Keratinocyte (primary cell): ENCODE measurements around the gene FNDC7. TPM values are rescaled to one million over a fixed set of nuclear protein-coding genes. Genes with fewer than 3 reads are reported as not detected.

Experiments
- DNase-seq: peaks from one replicate; pipeline ENCODE4 v3.0.0-alpha.2; 2011; ENCODE audit warnings: low read depth, missing footprints, low spot score
- FAIRE-seq: peaks from 2 replicates; lab custom pipeline; 2011; peaks lifted over from hg19 to GRCh38; lab: Jason Lieb, UNC
- H2AFZ ChIP-seq: 2 replicates; pipeline ENCODE4 v1.6.0; 2012; ENCODE audit warnings: low read length, control low read depth, inconsistent platforms; ENCODE audit not compliant: control insufficient read depth
- H3K27ac ChIP-seq: 2 replicates; pipeline ENCODE4 v1.5.1; 2011; ENCODE audit warnings: low read length; ENCODE audit not compliant: control insufficient read depth, insufficient read depth
- H3K27me3 ChIP-seq: 3 replicates; pipeline ENCODE4 v1.6.0; 2011; ENCODE audit warnings: low read length; ENCODE audit not compliant: control insufficient read depth, insufficient read depth; ENCODE audit errors: extremely low read depth
- H3K36me3 ChIP-seq, 2 experiments: 2 replicates in 1 of 2; 3 replicates in 1 of 2; pipeline ENCODE4 v1.5.1; 2011; ENCODE audit warnings: low read length in 2 of 2, mild to moderate bottlenecking in 1 of 2; ENCODE audit not compliant: control insufficient read depth in 2 of 2, insufficient read depth in 2 of 2; ENCODE audit errors: extremely low read depth in 1 of 2
- H3K4me1 ChIP-seq: 3 replicates; pipeline ENCODE4 v1.5.1; 2011; ENCODE audit warnings: low read length; ENCODE audit not compliant: control insufficient read depth, insufficient read depth; ENCODE audit errors: extremely low read depth
- H3K4me2 ChIP-seq: 3 replicates; pipeline ENCODE4 v1.6.0; 2011; ENCODE audit warnings: low read depth, low read length; ENCODE audit not compliant: control insufficient read depth, insufficient read depth; ENCODE audit errors: extremely low read depth
- H3K4me3 ChIP-seq, 3 experiments: fragments of 200-600 bp in 1 of 3; sonication (generic) in 1 of 3; 2 replicates in 2 of 3; 3 replicates in 1 of 3; pipeline ENCODE4 v1.5.1; 2011 to 2016; ENCODE audit warnings: low read length in 3 of 3, mild to moderate bottlenecking in 3 of 3, control low read depth in 2 of 3, inconsistent platforms in 1 of 3, low read depth in 1 of 3, mixed read lengths in 1 of 3, mixed run types in 1 of 3, moderate library complexity in 1 of 3; ENCODE audit not compliant: control insufficient read depth in 2 of 3, insufficient read depth in 2 of 3; ENCODE audit errors: extremely low read depth in 1 of 3
- H3K79me2 ChIP-seq: 2 replicates; pipeline ENCODE4 v1.6.0; 2012; ENCODE audit warnings: low read length; ENCODE audit not compliant: control insufficient read depth, insufficient read depth
- H3K9ac ChIP-seq: 3 replicates; pipeline ENCODE4 v1.6.0; 2011; ENCODE audit warnings: low read length; ENCODE audit not compliant: control insufficient read depth, insufficient read depth; ENCODE audit errors: extremely low read depth
- H3K9me1 ChIP-seq: 3 replicates; pipeline ENCODE4 v1.6.0; 2011; ENCODE audit warnings: low read length; ENCODE audit not compliant: control insufficient read depth, insufficient read depth; ENCODE audit errors: extremely low read depth
- H3K9me3 ChIP-seq: 2 replicates; pipeline ENCODE4 v1.5.1; 2012; ENCODE audit warnings: low read depth, low read length; ENCODE audit not compliant: control insufficient read depth
- H4K20me1 ChIP-seq: 3 replicates; pipeline ENCODE4 v1.6.0; 2011; ENCODE audit warnings: low read length; ENCODE audit not compliant: control insufficient read depth, insufficient read depth; ENCODE audit errors: extremely low read depth
- EZH2 ChIP-seq: IDR thresholded peaks from one replicate; pipeline ENCODE4 v1.6.1; 2012; ENCODE audit warnings: inconsistent platforms, mild to moderate bottlenecking, low read length, moderate library complexity
- dilution Hi-C: fragments of 300-500 bp; cut with MboI; formaldehyde crosslinking; loops from one replicate; pipeline ENCODE4 v1.7.0; 2020; ENCODE audit warnings: low sequenced_read_pairs; ENCODE audit not compliant: extremely low pct_ligation_motif_present
- polyA plus RNA-seq, 5 experiments: library from polyadenylated mRNA; depleted of rRNA in 3 of 5; stranded (reverse) in 3 of 5; stranded (forward) in 1 of 5; unstranded in 1 of 5; fragments of >200 nt; gene quantifications; 1 replicate in 1 of 5; 2 replicates in 3 of 5; 3 replicates in 1 of 5; pipeline versions ENCODE4 v1.2.1 to v1.2.3, GENCODE V29; 2011 to 2012; ENCODE audit warnings: missing spikeins in 2 of 5, low read depth in 1 of 5, low replicate concordance in 1 of 5
- TF ChIP-seq, protein P1 (sequence below), 3 experiments: IDR thresholded peaks in 1 of 3; conservative IDR thresholded peaks in 1 of 3; optimal IDR thresholded peaks in 1 of 3; 2 replicates in 2 of 3; 3 replicates in 1 of 3; pipeline versions ENCODE3 to v1.5.1; 2011; ENCODE audit warnings: low read length in 3 of 3, mild to moderate bottlenecking in 3 of 3, moderate library complexity in 2 of 3, control low read depth in 1 of 3, inconsistent platforms in 1 of 3; ENCODE audit not compliant: insufficient read depth in 2 of 3; ENCODE audit errors: extremely low read depth in 1 of 3

The FNDC7 gene
- polyA plus RNA-seq, 1 donor (not counting 4 experiments of a cell fraction or from before 2014, with no cell fraction given), result 0.05 TPM

- H3K36me3 ChIP-seq, result peaks cover 0 to 2% of the 10 kb centered on the region in 2 experiments
- TF ChIP-seq EZH2, result no peak
- TF ChIP-seq, protein P1, sequence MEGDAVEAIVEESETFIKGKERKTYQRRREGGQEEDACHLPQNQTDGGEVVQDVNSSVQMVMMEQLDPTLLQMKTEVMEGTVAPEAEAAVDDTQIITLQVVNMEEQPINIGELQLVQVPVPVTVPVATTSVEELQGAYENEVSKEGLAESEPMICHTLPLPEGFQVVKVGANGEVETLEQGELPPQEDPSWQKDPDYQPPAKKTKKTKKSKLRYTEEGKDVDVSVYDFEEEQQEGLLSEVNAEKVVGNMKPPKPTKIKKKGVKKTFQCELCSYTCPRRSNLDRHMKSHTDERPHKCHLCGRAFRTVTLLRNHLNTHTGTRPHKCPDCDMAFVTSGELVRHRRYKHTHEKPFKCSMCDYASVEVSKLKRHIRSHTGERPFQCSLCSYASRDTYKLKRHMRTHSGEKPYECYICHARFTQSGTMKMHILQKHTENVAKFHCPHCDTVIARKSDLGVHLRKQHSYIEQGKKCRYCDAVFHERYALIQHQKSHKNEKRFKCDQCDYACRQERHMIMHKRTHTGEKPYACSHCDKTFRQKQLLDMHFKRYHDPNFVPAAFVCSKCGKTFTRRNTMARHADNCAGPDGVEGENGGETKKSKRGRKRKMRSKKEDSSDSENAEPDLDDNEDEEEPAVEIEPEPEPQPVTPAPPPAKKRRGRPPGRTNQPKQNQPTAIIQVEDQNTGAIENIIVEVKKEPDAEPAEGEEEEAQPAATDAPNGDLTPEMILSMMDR (optimal IDR thresholded peaks at IDR 0.05 in 1 of 3, IDR thresholded peaks at IDR 0.05 in 1 of 3, conservative IDR thresholded peaks at IDR 0.05 in 1 of 3; ENCODE audit: extremely low read depth in 1 of 3, insufficient read depth in 2 of 3, low read length in 3 of 3), result no peak
- H2AFZ ChIP-seq, result no peak overlapping the region
- H3K4me3 ChIP-seq, result peak overlapping the region in 1 of 3 experiments; percentile 100
- H3K27ac ChIP-seq, result peak overlapping the region; percentile 97
- no peaks in the 10 kb centered on the region for H4K20me1 ChIP-seq
- DNase-seq, result no peak
- no peaks in the 10 kb centered on the region for H3K9me3 ChIP-seq
- FAIRE-seq, result no peak
- peak overlapping the region; percentile 82 for H3K4me2 ChIP-seq
- dilution Hi-C loops, result no loop called here
- H3K27me3 ChIP-seq, result no peaks in the 10 kb centered on the region
- no peak overlapping the region for H3K9ac ChIP-seq
- peaks cover 2% of the 10 kb centered on the region for H3K9me1 ChIP-seq
- H3K79me2 ChIP-seq, result peaks cover 36% of the 10 kb centered on the region
- H3K4me1 ChIP-seq, result peaks cover 19% of the 10 kb centered on the region
Observed at GRCh38 chr1:108747898-108748297, 35.2 kb downstream of the FNDC7 start.

GRCh38 chr1:108749081-108749480, 36.4 kb downstream of the FNDC7 start:
- H3K27me3 ChIP-seq, result no peaks in the 10 kb centered on the region
- H3K4me1 ChIP-seq, result peaks cover 19% of the 10 kb centered on the region
- peak overlapping the region; percentile 18 for H3K27ac ChIP-seq
- H3K9me3 ChIP-seq, result no peaks in the 10 kb centered on the region
- dilution Hi-C loops, result no loop called here
- H3K36me3 ChIP-seq, result peaks cover 0 to 2% of the 10 kb centered on the region in 2 experiments
- H4K20me1 ChIP-seq, result no peaks in the 10 kb centered on the region
- TF ChIP-seq, protein P1 (optimal IDR thresholded peaks at IDR 0.05 in 1 of 3, IDR thresholded peaks at IDR 0.05 in 1 of 3, conservative IDR thresholded peaks at IDR 0.05 in 1 of 3; ENCODE audit: extremely low read depth in 1 of 3, insufficient read depth in 2 of 3, low read length in 3 of 3), result no peak
- TF ChIP-seq EZH2, result no peak
- H3K9ac ChIP-seq, result no peak overlapping the region
- H3K9me1 ChIP-seq, result peaks cover 2% of the 10 kb centered on the region
- no peak overlapping the region for H2AFZ ChIP-seq
- no peak overlapping the region for H3K4me3 ChIP-seq
- H3K4me2 ChIP-seq, result peak overlapping the region; percentile 53
- FAIRE-seq (no peak), DNase-seq (no peak)
- peaks cover 36% of the 10 kb centered on the region for H3K79me2 ChIP-seq
